ENCODE measurements around the gene RICTOR. TPM values are rescaled to one million over a fixed set of nuclear protein-coding genes. Genes with fewer than 3 reads are reported as not detected.

Gene RICTOR
- total and polyA plus RNA-seq, 2 donors from 2014 or later = 3.4 to 43.8 TPM

GRCh38 chr5:39117401-39117800, 43.2 kb upstream of the RICTOR start:
- Histone ChIP-seq H3K4me1 (ENCODE audit: control insufficient read depth in 2 of 3, insufficient read depth in 2 of 3, low read depth in 1 of 3, low read length in 3 of 3) (no peaks in the 10 kb centered on the region), H3K36me3 (ENCODE audit: control insufficient read depth in 2 of 3, insufficient read depth in 3 of 3, low read length in 3 of 3) (no peaks in the 10 kb centered on the region), H3K27ac (ENCODE audit: low read depth in 2 of 2, low read length in 2 of 2) (no peak overlapping the region), H3K9ac (ENCODE audit: low read length in 3 of 3) (no peak overlapping the region), H3K4me3 (ENCODE audit: low read length in 3 of 3) (no peak overlapping the region), H3K9me3 (ENCODE audit: control insufficient read depth in 2 of 3, insufficient read depth in 1 of 3, low read length in 3 of 3) (no peaks in the 10 kb centered on the region), H3K27me3 (ENCODE audit: control insufficient read depth, insufficient read depth, low read length) (no peaks in the 10 kb centered on the region)
- no peak for TF ChIP-seq CTCF (IDR thresholded peaks at IDR 0.05; ENCODE audit: borderline replicate concordance, extremely low read depth, insufficient read depth)
- intact Hi-C loops (cut with DNase I) = no loop called here
- no peak for FAIRE-seq
- no peak for DNase-seq

GRCh38 chr5:39116344-39117170, 42.4 kb upstream of the RICTOR start:
- no peak for FAIRE-seq
- DNase-seq = no peak
- Histone ChIP-seq H3K27me3 (ENCODE audit: control insufficient read depth, insufficient read depth, low read length) (no peaks in the 10 kb centered on the region), H3K9ac (ENCODE audit: low read length in 3 of 3) (no peak overlapping the region), H3K36me3 (ENCODE audit: control insufficient read depth in 2 of 3, insufficient read depth in 3 of 3, low read length in 3 of 3) (no peaks in the 10 kb centered on the region), H3K4me1 (ENCODE audit: control insufficient read depth in 2 of 3, insufficient read depth in 2 of 3, low read depth in 1 of 3, low read length in 3 of 3) (no peaks in the 10 kb centered on the region), H3K27ac (ENCODE audit: low read depth in 2 of 2, low read length in 2 of 2) (no peak overlapping the region), H3K9me3 (ENCODE audit: control insufficient read depth in 2 of 3, insufficient read depth in 1 of 3, low read length in 3 of 3) (no peaks in the 10 kb centered on the region), H3K4me3 (ENCODE audit: low read length in 3 of 3) (no peak overlapping the region)
- no peak for TF ChIP-seq CTCF (IDR thresholded peaks at IDR 0.05; ENCODE audit: borderline replicate concordance, extremely low read depth, insufficient read depth)
- intact Hi-C loops (cut with DNase I) = no loop called here

GRCh38 chr5:39115644-39116343, 41.6 kb upstream of the RICTOR start:
- DNase-seq = no peak
- H3K9me3 ChIP-seq (ENCODE audit: control insufficient read depth in 2 of 3, insufficient read depth in 1 of 3, low read length in 3 of 3) = no peaks in the 10 kb centered on the region
- no peaks in the 10 kb centered on the region for H3K4me1 ChIP-seq (ENCODE audit: control insufficient read depth in 2 of 3, insufficient read depth in 2 of 3, low read depth in 1 of 3, low read length in 3 of 3)
- H3K36me3 ChIP-seq (ENCODE audit: control insufficient read depth in 2 of 3, insufficient read depth in 3 of 3, low read length in 3 of 3) = no peaks in the 10 kb centered on the region
- no peak for TF ChIP-seq CTCF (IDR thresholded peaks at IDR 0.05; ENCODE audit: borderline replicate concordance, extremely low read depth, insufficient read depth)
- no peak overlapping the region for H3K27ac ChIP-seq (ENCODE audit: low read depth in 2 of 2, low read length in 2 of 2)
- no peaks in the 10 kb centered on the region for H3K27me3 ChIP-seq (ENCODE audit: control insufficient read depth, insufficient read depth, low read length)
- no peak for FAIRE-seq
- H3K4me3 ChIP-seq (ENCODE audit: low read length in 3 of 3) = no peak overlapping the region
- intact Hi-C loops (cut with DNase I) = no loop called here
- no peak overlapping the region for H3K9ac ChIP-seq (ENCODE audit: low read length in 3 of 3)
